ENCODE results near the gene TBC1D12.

Gene TBC1D12

GRCh38 chr10:94583124-94583523, 180.8 kb downstream of the TBC1D12 start:
- no peak for DNase-seq (ENCODE audit: extremely low read depth, low read depth)
- H3K4me3 ChIP-seq (replicated peaks; ENCODE audit: low read depth, low read length), result no peak overlapping the region
- TF ChIP-seq CTCF (IDR thresholded peaks at IDR 0.05; ENCODE audit: low read depth, low read length, missing control alignments), result no peak

Data from HFF-Myc (cell line).